ENCODE data around the gene SERPINE2. TPM values are rescaled to one million over a fixed set of nuclear protein-coding genes. Genes with fewer than 3 reads are reported as not detected.

SERPINE2 gene
- total RNA-seq, 1 donor from 2014 or later: 32.5 TPM

GRCh38 chr2:224042191-224042696 is 3.2 kb upstream of the SERPINE2 start:
- DNase-seq (ENCODE audit: low spot score): no peak

GRCh38 chr2:224041554-224041953 is 2.5 kb upstream of the SERPINE2 start:
- DNase-seq (ENCODE audit: low spot score): no peak

GRCh38 chr2:224040753-224041152 is 1.7 kb upstream of the SERPINE2 start:
- DNase-seq (ENCODE audit: low spot score): no peak

- no peak for DNase-seq (ENCODE audit: low spot score)
Observed at GRCh38 chr2:224039770-224040440, 819 bp upstream of the SERPINE2 start.

GRCh38 chr2:224038830-224039079 is 331 bp downstream of the SERPINE2 start:
- DNase-seq (ENCODE audit: low spot score): no peak

- peak; percentile 19 for DNase-seq (ENCODE audit: low spot score)
Observed at GRCh38 chr2:224038049-224038829, 847 bp downstream of the SERPINE2 start.

GRCh38 chr2:224036731-224037361 is 2.2 kb downstream of the SERPINE2 start:
- DNase-seq (ENCODE audit: low spot score): no peak

- DNase-seq (ENCODE audit: low spot score): no peak
Observed at GRCh38 chr2:224034017-224034416, 5.1 kb downstream of the SERPINE2 start.

GRCh38 chr2:224033601-224034000 is 5.5 kb downstream of the SERPINE2 start:
- no peak for DNase-seq (ENCODE audit: low spot score)

- DNase-seq (ENCODE audit: low spot score): no peak
Observed at GRCh38 chr2:224032283-224032682, 6.8 kb downstream of the SERPINE2 start.

GRCh38 chr2:224031358-224031970 is 7.6 kb downstream of the SERPINE2 start:
- DNase-seq (ENCODE audit: low spot score): no peak

- DNase-seq (ENCODE audit: low spot score): no peak
Observed at GRCh38 chr2:224030786-224031185, 8.3 kb downstream of the SERPINE2 start.

- DNase-seq (ENCODE audit: low spot score): no peak
Observed at GRCh38 chr2:224029876-224030275, 9.2 kb downstream of the SERPINE2 start.

GRCh38 chr2:224027931-224028330 is 11.2 kb downstream of the SERPINE2 start:
- no peak for DNase-seq (ENCODE audit: low spot score)

GRCh38 chr2:224027070-224027469 is 12.0 kb downstream of the SERPINE2 start:
- no peak for DNase-seq (ENCODE audit: low spot score)

- no peak for DNase-seq (ENCODE audit: low spot score)
Observed at GRCh38 chr2:224025874-224026273, 13.2 kb downstream of the SERPINE2 start.

GRCh38 chr2:224024270-224024669 is 14.8 kb downstream of the SERPINE2 start:
- no peak for DNase-seq (ENCODE audit: low spot score)

- DNase-seq (ENCODE audit: low spot score): no peak
Observed at GRCh38 chr2:224023188-224023587, 15.9 kb downstream of the SERPINE2 start.

GRCh38 chr2:224022486-224022885 is 16.6 kb downstream of the SERPINE2 start:
- DNase-seq (ENCODE audit: low spot score): no peak

- no peak for DNase-seq (ENCODE audit: low spot score)
Observed at GRCh38 chr2:224020523-224020922, 18.6 kb downstream of the SERPINE2 start.

- no peak for DNase-seq (ENCODE audit: low spot score)
Observed at GRCh38 chr2:224017957-224018356, 21.1 kb downstream of the SERPINE2 start.

GRCh38 chr2:224016963-224017362 is 22.1 kb downstream of the SERPINE2 start:
- DNase-seq (ENCODE audit: low spot score): no peak
